Skeletal muscle satellite cell (primary cell): ENCODE results near the gene CCNG2. TPM values are rescaled to one million over a fixed set of nuclear protein-coding genes. Genes with fewer than 3 reads are reported as not detected.

ENCODE experiments used
- H3K27me3 ChIP-seq: 2 replicates; pipeline ENCODE4 v1.7.0; 2013; ENCODE audit warnings: low read length; ENCODE audit not compliant: control insufficient read depth, insufficient read depth
- H3K36me3 ChIP-seq: 2 replicates; pipeline ENCODE4 v1.7.0; 2013; ENCODE audit warnings: mild to moderate bottlenecking, control low read depth, low read length; ENCODE audit not compliant: insufficient read depth
- H3K4me1 ChIP-seq: 2 replicates; pipeline ENCODE4 v1.7.0; 2013; ENCODE audit warnings: low read length; ENCODE audit not compliant: control insufficient read depth, insufficient read depth
- H3K4me2 ChIP-seq: 2 replicates; pipeline ENCODE4 v1.7.0; 2013; ENCODE audit warnings: mild to moderate bottlenecking, low read length
- H3K4me3 ChIP-seq: 2 replicates; pipeline ENCODE4 v1.7.0; 2013; ENCODE audit warnings: low read length
- H3K9ac ChIP-seq: 2 replicates; pipeline ENCODE4 v1.7.0; 2013; ENCODE audit warnings: mild to moderate bottlenecking, low read depth, low read length, moderate library complexity
- H3K9me3 ChIP-seq: replicated peaks from 2 replicates; pipeline ENCODE4 v1.7.0; 2013; ENCODE audit warnings: mild to moderate bottlenecking, control low read depth, low read length
- small RNA-seq: library from RNA; depleted of rRNA; stranded (forward); fragments of <200 nt; gene quantifications from one replicate; pipeline ENCODE3, GENCODE V24; 2012

The CCNG2 gene

GRCh38 chr4:77215107-77215506, 58.1 kb downstream of the CCNG2 start:
- Histone ChIP-seq H3K9me3 (no peaks in the 10 kb centered on the region), H3K9ac (no peak overlapping the region), H3K27me3 (peaks cover 43% of the 10 kb centered on the region), H3K4me2 (no peak overlapping the region), H3K4me1 (no peaks in the 10 kb centered on the region), H3K4me3 (no peak overlapping the region), H3K36me3 (no peaks in the 10 kb centered on the region)

- H3K4me1 ChIP-seq: no peaks in the 10 kb centered on the region
- no peaks in the 10 kb centered on the region for H3K9me3 ChIP-seq
- peaks cover 32% of the 10 kb centered on the region for H3K27me3 ChIP-seq
- H3K4me2 ChIP-seq: no peak overlapping the region
- no peaks in the 10 kb centered on the region for H3K36me3 ChIP-seq
- no peak overlapping the region for H3K4me3 ChIP-seq
- no peak overlapping the region for H3K9ac ChIP-seq
Measured at GRCh38 chr4:77217526-77217925, 60.5 kb downstream of the CCNG2 start.

DNA sequence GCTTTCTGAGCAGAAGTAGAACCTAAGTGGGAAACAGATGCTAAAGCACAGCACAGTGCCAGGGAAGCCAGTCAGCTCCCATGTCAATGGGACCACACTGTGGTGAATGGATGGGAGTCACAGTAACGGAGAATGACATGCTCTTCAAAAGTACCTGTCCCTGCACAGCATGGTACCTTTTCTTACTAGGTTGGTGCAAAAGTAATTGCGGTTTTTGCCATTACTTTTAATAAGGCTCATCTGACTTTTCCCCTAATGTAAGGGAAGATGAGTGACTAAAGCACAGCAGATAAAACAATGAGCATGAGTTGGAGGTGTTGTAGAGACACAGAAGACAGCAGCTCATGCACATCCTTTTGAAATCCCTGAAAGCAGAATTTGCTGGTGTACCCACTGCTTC, 62.3 kb downstream of the CCNG2 start:
- Histone ChIP-seq H3K9ac (no peak overlapping the region), H3K27me3 (peaks cover 45% of the 10 kb centered on the region), H3K36me3 (no peaks in the 10 kb centered on the region), H3K4me3 (no peak overlapping the region), H3K4me1 (no peaks in the 10 kb centered on the region), H3K9me3 (no peaks in the 10 kb centered on the region), H3K4me2 (no peak overlapping the region)

Small RNAs within 50 kb of the gene (small RNA-seq; reads per million reads assigned to genes)
- not detected for gene RNU6-1187P
